HepG2 (cell line): ENCODE results near the gene CACNA1C. TPM values are rescaled to one million over a fixed set of nuclear protein-coding genes. Genes with fewer than 3 reads are reported as not detected.

ENCODE experiments used
- ATAC-seq: fragments of 200-7000 bp; cut with Tn5 transposase; 3 replicates; pipeline ENCODE4 v1.9.1; 2020; ENCODE audit warnings: mild to moderate bottlenecking, moderate library complexity
- BruUV-seq: library from RNA; stranded (reverse); fragments of 400-500 nt; replicated peaks from 2 replicates; lab custom pipeline; 2021; lab: Mats Ljungman, UMichigan
- CTCF ChIA-PET: fragments of 300-600 bp; formaldehyde crosslinking; extraction: SDS; loops from one replicate; lab custom pipeline; 2021; ENCODE audit warnings: low total read pairs, inconsistent platforms, low intra/inter-chr PET ratio; lab: Yijun Ruan, JAX
- POLR2A ChIA-PET: fragments of 350-600 bp; sonication (Branson Sonifier 250); formaldehyde crosslinking; loops from one replicate; lab custom pipeline; 2020; ENCODE audit warnings: antibody characterized with exemption, inconsistent platforms; lab: Yijun Ruan, JAX
- DNase-seq: peaks from one replicate; pipeline ENCODE4 v3.0.0-alpha.2; 2015; ENCODE audit warnings: low spot score
- FAIRE-seq: peaks from 3 replicates; lab custom pipeline; 2011; peaks lifted over from hg19 to GRCh38; lab: Jason Lieb, UNC
- H2AFZ ChIP-seq: one replicate; pipeline ENCODE4 v1.6.1; 2011; ENCODE audit warnings: low read length, inconsistent platforms
- H3K27ac ChIP-seq: fragments of 300-600 bp; 3 replicates; pipeline ENCODE4 v1.8.0; 2011; ENCODE audit warnings: mixed run types, mild to moderate bottlenecking, mixed read lengths, low read length, inconsistent platforms; ENCODE audit not compliant: insufficient read depth; ENCODE audit errors: extremely low read length
- H3K27me3 ChIP-seq, 2 experiments: fragments of 200-600 bp in 1 of 2; 2 replicates in 1 of 2; 3 replicates in 1 of 2; pipeline versions ENCODE4 v1.6.0 to v1.8.0; 2011; ENCODE audit warnings: low read length in 2 of 2, mild to moderate bottlenecking in 2 of 2, moderate library complexity in 2 of 2, inconsistent platforms in 1 of 2; ENCODE audit not compliant: insufficient read depth in 2 of 2, control insufficient read depth in 1 of 2
- H3K36me3 ChIP-seq, 2 experiments: fragments of 200-600 bp in 1 of 2; replicated peaks in 1 of 2; 2 replicates in 1 of 2; 3 replicates in 1 of 2; pipeline versions ENCODE4 v1.5.1 to v1.8.0; 2011; ENCODE audit warnings: low read length in 2 of 2, inconsistent platforms in 1 of 2; ENCODE audit not compliant: insufficient read depth in 2 of 2, control insufficient read depth in 1 of 2
- H3K4me1 ChIP-seq: 2 replicates; pipeline ENCODE4 v1.5.1; 2012; ENCODE audit warnings: low read length, inconsistent platforms; ENCODE audit not compliant: insufficient read depth
- H3K4me2 ChIP-seq: 2 replicates; pipeline ENCODE4 v1.6.0; 2011; ENCODE audit warnings: low read depth, low read length, inconsistent platforms
- H3K4me3 ChIP-seq, 3 experiments: fragments of 200-600 bp in 1 of 3; sonication (generic), shearing (Covaris generic) in 1 of 3; replicated peaks in 1 of 3; 2 replicates each; pipeline ENCODE4 v1.5.1; 2011 to 2016; ENCODE audit warnings: low read length in 3 of 3, inconsistent platforms in 2 of 3, low read depth in 2 of 3, mild to moderate bottlenecking in 2 of 3, control low read depth in 1 of 3, mixed read lengths in 1 of 3; ENCODE audit not compliant: insufficient read depth in 1 of 3
- H3K79me2 ChIP-seq: one replicate; pipeline ENCODE4 v1.6.1; 2011; ENCODE audit warnings: low read length, inconsistent platforms; ENCODE audit not compliant: insufficient read depth
- H3K9ac ChIP-seq: 2 replicates; pipeline ENCODE4 v1.6.0; 2011; ENCODE audit warnings: mild to moderate bottlenecking, low read depth, low read length, inconsistent platforms; ENCODE audit not compliant: insufficient read depth
- H3K9me3 ChIP-seq: 2 replicates; pipeline ENCODE4 v1.5.1; 2012; ENCODE audit warnings: mild to moderate bottlenecking, low read length
- H4K20me1 ChIP-seq: 2 replicates; pipeline ENCODE4 v1.6.0; 2011; ENCODE audit warnings: inconsistent platforms, mild to moderate bottlenecking, low read length, moderate library complexity; ENCODE audit not compliant: insufficient read depth
- DRAP1 ChIP-seq: IDR thresholded peaks from 2 replicates; pipeline ENCODE4 v1.6.1; 2016; ENCODE audit warnings: missing genetic modification reagents, missing compliant biosample characterization
- LRRFIP1 ChIP-seq: sonication (generic); formaldehyde crosslinking; conservative IDR thresholded peaks from 2 replicates; pipeline ENCODE4 v1.4.0; 2020; ENCODE audit warnings: missing genetic modification reagents
- NR1H2 ChIP-seq: sonication (generic); formaldehyde crosslinking; IDR thresholded peaks from 2 replicates; pipeline ENCODE4 v1.8.1; 2022; ENCODE audit warnings: low read depth, missing genetic modification reagents, borderline replicate concordance
- THAP11 ChIP-seq: IDR thresholded peaks from 2 replicates; pipeline ENCODE4 v1.6.1; 2016; ENCODE audit warnings: missing biosample characterization, missing genetic modification reagents
- ZNF18 ChIP-seq: sonication (generic); formaldehyde crosslinking; IDR thresholded peaks from 2 replicates; pipeline ENCODE4 v1.8.0; 2022; ENCODE audit warnings: mild to moderate bottlenecking, missing genetic modification reagents; ENCODE audit not compliant: insufficient replicate concordance
- ZNF558 ChIP-seq: sonication (generic); formaldehyde crosslinking; IDR thresholded peaks from 2 replicates; pipeline ENCODE4 v1.9.0; 2022; ENCODE audit warnings: mild to moderate bottlenecking, missing genetic modification reagents, borderline replicate concordance
- ZNF629 ChIP-seq: sonication (generic); formaldehyde crosslinking; conservative IDR thresholded peaks from 2 replicates; pipeline ENCODE4 v1.5.0; 2020; ENCODE audit warnings: missing genetic modification reagents
- ZNF670 ChIP-seq: sonication (generic); formaldehyde crosslinking; IDR thresholded peaks from 2 replicates; pipeline ENCODE4 v1.8.0; 2022; ENCODE audit warnings: mild to moderate bottlenecking, missing genetic modification reagents, borderline replicate concordance
- ZNF770 ChIP-seq: sonication (generic); formaldehyde crosslinking; IDR thresholded peaks from 2 replicates; pipeline ENCODE4 v1.5.0; 2020; ENCODE audit warnings: mild to moderate bottlenecking, missing genetic modification reagents
- WGBS: methylation state at CpG from one replicate; pipeline ENCODE4 v1.1.6; 2017; ENCODE audit warnings: low lambda C conversion rate; 5-methylcytosine and 5-hydroxymethylcytosine counted together
- in situ Hi-C: cut with HindIII; loops from 2 replicates; pipeline ENCODE4 v1.10.0; 2017; ENCODE audit warnings: low pct_unique_long_range_greater_than_20kb; ENCODE audit not compliant: extremely low pct_ligation_motif_present
- intact Hi-C: fragments of 100-400 bp; cut with micrococcal nuclease; formaldehyde crosslinking; loops from one replicate; pipeline ENCODE4 v1.10.0; 2022; ENCODE audit not compliant: unreplicated experiment
- polyA plus RNA-seq, 8 experiments: library from polyadenylated mRNA; depleted of rRNA in 3 of 8; stranded (reverse) in 7 of 8; unstranded in 1 of 8; fragments of >200 nt; fragmentation: Illumina TruSeq in 4 of 8; extraction: Trizol in 4 of 8; gene quantifications; 2 replicates each; pipeline versions ENCODE4 v1.2.1 to v1.2.3, GENCODE V29; 2011 to 2016; ENCODE audit warnings: low read depth in 4 of 8, missing spikeins in 1 of 8, mixed read lengths in 1 of 8; ENCODE audit not compliant: insufficient read depth in 1 of 8
- total RNA-seq, 5 experiments: library from RNA; depleted of rRNA; stranded (reverse); fragments of >200 nt; fragmentation: Illumina TruSeq; extraction: Trizol; gene quantifications; 2 replicates each; pipeline ENCODE4 v1.2.3, GENCODE V29; 2016; ENCODE audit warnings: low read depth in 1 of 5

The CACNA1C gene
- total and polyA plus RNA-seq, 2 of the 13 experiments (the other 11 are each of a cell fraction or from before 2014, with no cell fraction given), result not detected

- H3K4me3 ChIP-seq, result no peak overlapping the region
These were observed 193.6 kb downstream of the CACNA1C start for GRCh38 chr12:2246358-2246757.

GRCh38 chr12:2247120-2247519, 194.3 kb downstream of the CACNA1C start:
- H3K4me3 ChIP-seq, result no peak overlapping the region
- TF ChIP-seq ZNF558, result no peak
- TF ChIP-seq ZNF18 (CRISPR knock-in tag), result no peak
- TF ChIP-seq NR1H2 (CRISPR knock-in tag), result no peak
- TF ChIP-seq ZNF670 (CRISPR knock-in tag), result no peak
- no peak for TF ChIP-seq THAP11 (CRISPR knock-in tag)
- no peak for TF ChIP-seq DRAP1 (CRISPR knock-in tag)
- no peak for TF ChIP-seq ZNF770 (CRISPR knock-in tag)

More at GRCh38 chr12:2246358-2246757, 193.6 kb downstream of the CACNA1C start:
- intact Hi-C loops, result no loop called here
- peaks cover 80% of the 10 kb centered on the region for H3K4me1 ChIP-seq
- ATAC-seq (no peak), FAIRE-seq (no peak)
- no peaks in the 10 kb centered on the region for H4K20me1 ChIP-seq
- H3K9ac ChIP-seq, result no peak overlapping the region
- 75% methylated on average over 10 of the region's 10 CpGs for WGBS
- H3K27me3 ChIP-seq, result peaks cover 0 to 2% of the 10 kb centered on the region in 2 experiments; a peak in 2 of 5 replicates
- TF ChIP-seq LRRFIP1, result no peak
- TF ChIP-seq ZNF629 (CRISPR knock-in tag), result peak; percentile 70
- TF ChIP-seq, all 625 proteins: peak for 1
- Histone ChIP-seq H3K4me2 (no peak overlapping the region), H3K9me3 (no peaks in the 10 kb centered on the region), H3K79me2 (no peaks in the 10 kb centered on the region), H3K36me3 (no peaks in the 10 kb centered on the region), H3K27ac (no peak overlapping the region), H2AFZ (no peak overlapping the region)
- BruUV-seq, result no TSS peak
- in situ Hi-C loops, result no loop called here
- ChIA-PET CTCF (no interaction called here), POLR2A (no interaction called here)
- no peak for DNase-seq

More at GRCh38 chr12:2247120-2247519, 194.3 kb downstream of the CACNA1C start:
- BruUV-seq, result no TSS peak
- in situ Hi-C loops, result no loop called here
- ChIA-PET POLR2A (no interaction called here), CTCF (no interaction called here)
- no peak for DNase-seq
- Histone ChIP-seq H3K27ac (peak overlapping the region; percentile 74), H2AFZ (no peak overlapping the region), H3K4me2 (0 out of 2 replicates have a peak overlapping the region, but pooled peaks have one; percentile 65), H4K20me1 (no peaks in the 10 kb centered on the region), H3K9ac (no peak overlapping the region), H3K36me3 (no peaks in the 10 kb centered on the region), H3K4me1 (peaks cover 88% of the 10 kb centered on the region), H3K9me3 (no peaks in the 10 kb centered on the region), H3K79me2 (no peaks in the 10 kb centered on the region), H3K27me3 (peaks cover 0 to 2% of the 10 kb centered on the region in 2 experiments; a peak in 2 of 5 replicates)
- no peak for FAIRE-seq
- 88% methylated on average over 7 of the region's 7 CpGs for WGBS
- intact Hi-C loops, result no loop called here
- no peak for ATAC-seq
